GM18498 (cell line): ENCODE measurements around the gene SEC16B.

Experiments
- ATAC-seq: cut with Tn5 transposase; IDR thresholded peaks from one replicate; pipeline ENCODE4 v1.9.1; 2021; ENCODE audit warnings: mild to moderate bottlenecking, moderate library complexity; ENCODE audit not compliant: unreplicated experiment

The SEC16B gene

GRCh38 chr1:177913762-177914540 lies 55.9 kb downstream of the SEC16B start:
- ATAC-seq: no peak

- ATAC-seq: no peak
Measured at GRCh38 chr1:177912991-177913390, 56.9 kb downstream of the SEC16B start.

GRCh38 chr1:177909416-177909815 lies 60.4 kb downstream of the SEC16B start:
- no peak for ATAC-seq

- ATAC-seq: no peak
Measured at GRCh38 chr1:177907000-177907399, 62.9 kb downstream of the SEC16B start.

GRCh38 chr1:177905686-177906085 lies 64.2 kb downstream of the SEC16B start:
- no peak for ATAC-seq

GRCh38 chr1:177902266-177902665 lies 67.6 kb downstream of the SEC16B start:
- no peak for ATAC-seq

GRCh38 chr1:177897998-177898654 lies 71.7 kb downstream of the SEC16B start:
- ATAC-seq: no peak

- ATAC-seq: no peak
Measured at GRCh38 chr1:177897281-177897997, 72.4 kb downstream of the SEC16B start.
